Stomach (tissue), 4 donors: ENCODE measurements around the gene CYB5D1.

Experiments used
- CTCF ChIP-seq, 7 experiments: fragments of 450-650 bp in 4 of 7; fragments of 200-600 bp in 3 of 7; sonication (generic) in 3 of 7; IDR thresholded peaks; one replicate each; pipeline ENCODE4 v1.5.1; 2016 to 2019; ENCODE audit warnings: antibody characterized with exemption in 7 of 7, control low read depth in 2 of 7, mild to moderate bottlenecking in 1 of 7
- EP300 ChIP-seq: sonication (generic); formaldehyde crosslinking; IDR thresholded peaks from one replicate; pipeline ENCODE4 v1.6.1; 2017; ENCODE audit warnings: antibody characterized with exemption
- POLR2A ChIP-seq, 4 donors: fragments of 450-650 bp; IDR thresholded peaks; one replicate each; pipeline ENCODE4 v1.6.1; 2016; ENCODE audit warnings: antibody characterized with exemption in 4 of 4, control low read depth in 2 of 4, mild to moderate bottlenecking in 1 of 4, moderate library complexity in 1 of 4

GRCh38 chr17:7858522-7858810 lies 663 bp downstream of the CYB5D1 start:
- TF ChIP-seq CTCF (IDR thresholded peaks at IDR 0.05) (peak in 4 of 7 experiments; percentile 24 to 49 (median 44)), POLR2A (IDR thresholded peaks at IDR 0.05) (no peak), EP300 (no peak)
